ENCODE measurements around the gene ADI1.
A peak's percentile ranks its signal among the peaks of the same experiment; 100 is the strongest.

Gene ADI1

GRCh38 chr2:3483227-3483985 is 35.9 kb downstream of the ADI1 start:
- no peaks in the 10 kb centered on the region for H3K4me1 ChIP-seq (ENCODE audit: insufficient read depth, low read length)
- H3K9ac ChIP-seq (ENCODE audit: low read length) = no peak overlapping the region
- H3K4me3 ChIP-seq (ENCODE audit: low read depth in 1 of 2, low read length in 2 of 2) = peak overlapping the region in 1 of 2 donors; percentile 18
- no peaks in the 10 kb centered on the region for H3K9me3 ChIP-seq (ENCODE audit: low read length)
- peaks cover 12% of the 10 kb centered on the region for H3K36me3 ChIP-seq (ENCODE audit: insufficient read depth, low read length)
- no peaks in the 10 kb centered on the region for H3K27me3 ChIP-seq (ENCODE audit: control insufficient read depth in 1 of 2, insufficient read depth in 2 of 2, low read length in 2 of 2)
- H3K27ac ChIP-seq (ENCODE audit: low read depth, low read length) = no peak overlapping the region

GRCh38 chr2:3482363-3482821 is 36.9 kb downstream of the ADI1 start:
- Histone ChIP-seq H3K4me1 (ENCODE audit: insufficient read depth, low read length) (no peaks in the 10 kb centered on the region), H3K27me3 (ENCODE audit: control insufficient read depth in 1 of 2, insufficient read depth in 2 of 2, low read length in 2 of 2) (no peaks in the 10 kb centered on the region), H3K36me3 (ENCODE audit: insufficient read depth, low read length) (peaks cover 17% of the 10 kb centered on the region), H3K27ac (ENCODE audit: low read depth, low read length) (no peak overlapping the region), H3K9me3 (ENCODE audit: low read length) (no peaks in the 10 kb centered on the region), H3K4me3 (ENCODE audit: low read depth in 1 of 2, low read length in 2 of 2) (no peak overlapping the region), H3K9ac (ENCODE audit: low read length) (no peak overlapping the region)

GRCh38 chr2:3481736-3482362 is 37.5 kb downstream of the ADI1 start:
- no peaks in the 10 kb centered on the region for H3K4me1 ChIP-seq (ENCODE audit: insufficient read depth, low read length)
- H3K9ac ChIP-seq (ENCODE audit: low read length) = no peak overlapping the region
- H3K27ac ChIP-seq (ENCODE audit: low read depth, low read length) = no peak overlapping the region
- H3K9me3 ChIP-seq (ENCODE audit: low read length) = no peaks in the 10 kb centered on the region
- H3K27me3 ChIP-seq (ENCODE audit: control insufficient read depth in 1 of 2, insufficient read depth in 2 of 2, low read length in 2 of 2) = no peaks in the 10 kb centered on the region
- H3K4me3 ChIP-seq (ENCODE audit: low read depth in 1 of 2, low read length in 2 of 2) = no peak overlapping the region
- H3K36me3 ChIP-seq (ENCODE audit: insufficient read depth, low read length) = peaks cover 17% of the 10 kb centered on the region

- Histone ChIP-seq H3K9ac (ENCODE audit: low read length) (no peak overlapping the region), H3K36me3 (ENCODE audit: insufficient read depth, low read length) (peaks cover 24% of the 10 kb centered on the region), H3K4me1 (ENCODE audit: insufficient read depth, low read length) (no peaks in the 10 kb centered on the region), H3K27me3 (ENCODE audit: control insufficient read depth in 1 of 2, insufficient read depth in 2 of 2, low read length in 2 of 2) (no peaks in the 10 kb centered on the region), H3K4me3 (ENCODE audit: low read depth in 1 of 2, low read length in 2 of 2) (no peak overlapping the region), H3K9me3 (ENCODE audit: low read length) (no peaks in the 10 kb centered on the region), H3K27ac (ENCODE audit: low read depth, low read length) (no peak overlapping the region)
These were observed 38.3 kb downstream of the ADI1 start for GRCh38 chr2:3481011-3481400.

- H3K36me3 ChIP-seq (ENCODE audit: insufficient read depth, low read length) = peaks cover 29% of the 10 kb centered on the region
- no peak overlapping the region for H3K4me3 ChIP-seq (ENCODE audit: low read depth in 1 of 2, low read length in 2 of 2)
- H3K27me3 ChIP-seq (ENCODE audit: control insufficient read depth in 1 of 2, insufficient read depth in 2 of 2, low read length in 2 of 2) = no peaks in the 10 kb centered on the region
- H3K9me3 ChIP-seq (ENCODE audit: low read length) = no peaks in the 10 kb centered on the region
- H3K9ac ChIP-seq (ENCODE audit: low read length) = no peak overlapping the region
- no peak overlapping the region for H3K27ac ChIP-seq (ENCODE audit: low read depth, low read length)
- no peaks in the 10 kb centered on the region for H3K4me1 ChIP-seq (ENCODE audit: insufficient read depth, low read length)
These were observed 38.9 kb downstream of the ADI1 start for GRCh38 chr2:3480352-3481010.

GRCh38 chr2:3479430-3480320 is 39.7 kb downstream of the ADI1 start:
- Histone ChIP-seq H3K27me3 (ENCODE audit: control insufficient read depth in 1 of 2, insufficient read depth in 2 of 2, low read length in 2 of 2) (no peaks in the 10 kb centered on the region), H3K27ac (ENCODE audit: low read depth, low read length) (no peak overlapping the region), H3K36me3 (ENCODE audit: insufficient read depth, low read length) (peaks cover 31% of the 10 kb centered on the region), H3K9me3 (ENCODE audit: low read length) (no peaks in the 10 kb centered on the region), H3K9ac (ENCODE audit: low read length) (no peak overlapping the region), H3K4me1 (ENCODE audit: insufficient read depth, low read length) (no peaks in the 10 kb centered on the region), H3K4me3 (ENCODE audit: low read depth in 1 of 2, low read length in 2 of 2) (no peak overlapping the region)

GRCh38 chr2:3478846-3479385 is 40.4 kb downstream of the ADI1 start:
- Histone ChIP-seq H3K27ac (ENCODE audit: low read depth, low read length) (no peak overlapping the region), H3K9ac (ENCODE audit: low read length) (no peak overlapping the region), H3K4me3 (ENCODE audit: low read depth in 1 of 2, low read length in 2 of 2) (no peak overlapping the region), H3K9me3 (ENCODE audit: low read length) (no peaks in the 10 kb centered on the region), H3K4me1 (ENCODE audit: insufficient read depth, low read length) (no peaks in the 10 kb centered on the region), H3K36me3 (ENCODE audit: insufficient read depth, low read length) (peaks cover 38% of the 10 kb centered on the region), H3K27me3 (ENCODE audit: control insufficient read depth in 1 of 2, insufficient read depth in 2 of 2, low read length in 2 of 2) (no peaks in the 10 kb centered on the region)

DNA sequence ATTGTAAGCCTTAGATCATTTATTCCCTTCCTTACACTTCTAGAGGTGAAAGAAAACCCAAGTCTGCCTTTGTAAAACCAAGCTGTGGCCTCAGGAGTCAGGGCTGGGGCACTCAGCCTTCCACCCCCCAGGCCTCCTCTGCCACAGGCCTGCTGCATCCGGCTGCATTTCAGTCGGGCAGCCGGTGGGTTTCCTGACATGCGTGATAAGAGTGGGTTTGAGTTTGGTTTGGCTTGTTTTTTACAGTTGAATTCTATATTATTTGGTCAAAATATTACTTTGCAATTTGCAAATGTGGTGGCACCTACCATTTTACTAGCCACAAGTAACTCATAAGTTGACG is 42.4 kb downstream of the ADI1 start:
- no peaks in the 10 kb centered on the region for H3K4me1 ChIP-seq (ENCODE audit: insufficient read depth, low read length)
- H3K9ac ChIP-seq (ENCODE audit: low read length) = no peak overlapping the region
- H3K27me3 ChIP-seq (ENCODE audit: control insufficient read depth in 1 of 2, insufficient read depth in 2 of 2, low read length in 2 of 2) = no peaks in the 10 kb centered on the region
- no peak overlapping the region for H3K4me3 ChIP-seq (ENCODE audit: low read depth in 1 of 2, low read length in 2 of 2)
- peaks cover 50% of the 10 kb centered on the region for H3K36me3 ChIP-seq (ENCODE audit: insufficient read depth, low read length)
- H3K27ac ChIP-seq (ENCODE audit: low read depth, low read length) = no peak overlapping the region
- no peaks in the 10 kb centered on the region for H3K9me3 ChIP-seq (ENCODE audit: low read length)

GRCh38 chr2:3476321-3476984 is 42.9 kb downstream of the ADI1 start:
- Histone ChIP-seq H3K27me3 (ENCODE audit: control insufficient read depth in 1 of 2, insufficient read depth in 2 of 2, low read length in 2 of 2) (no peaks in the 10 kb centered on the region), H3K9ac (ENCODE audit: low read length) (no peak overlapping the region), H3K27ac (ENCODE audit: low read depth, low read length) (no peak overlapping the region), H3K4me1 (ENCODE audit: insufficient read depth, low read length) (peaks cover under 1% of the 10 kb centered on the region), H3K36me3 (ENCODE audit: insufficient read depth, low read length) (peaks cover 56% of the 10 kb centered on the region), H3K4me3 (ENCODE audit: low read depth in 1 of 2, low read length in 2 of 2) (no peak overlapping the region), H3K9me3 (ENCODE audit: low read length) (no peaks in the 10 kb centered on the region)

DNA sequence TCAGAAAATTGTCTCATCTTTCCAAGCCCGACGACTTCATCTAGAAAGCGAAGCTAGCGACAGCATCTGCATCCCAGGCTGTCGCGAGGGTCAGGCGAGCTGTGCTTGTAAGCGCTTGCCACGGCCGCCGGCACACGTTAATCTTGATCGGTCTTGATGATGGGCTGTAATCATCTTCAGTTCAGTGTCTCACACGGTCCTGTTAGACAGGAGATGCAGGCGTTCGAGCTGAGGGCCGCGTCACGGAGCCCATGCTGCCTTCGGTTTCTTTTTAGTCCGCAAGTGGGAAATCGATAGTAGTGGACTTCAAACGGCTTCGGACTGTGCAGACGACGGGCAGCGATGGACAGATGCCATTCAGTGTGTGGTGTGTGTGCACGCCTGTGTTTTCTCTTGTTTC is 43.6 kb downstream of the ADI1 start:
- no peaks in the 10 kb centered on the region for H3K27me3 ChIP-seq (ENCODE audit: control insufficient read depth in 1 of 2, insufficient read depth in 2 of 2, low read length in 2 of 2)
- H3K27ac ChIP-seq (ENCODE audit: low read depth, low read length) = no peak overlapping the region
- H3K4me1 ChIP-seq (ENCODE audit: insufficient read depth, low read length) = peaks cover 7% of the 10 kb centered on the region
- no peak overlapping the region for H3K4me3 ChIP-seq (ENCODE audit: low read depth in 1 of 2, low read length in 2 of 2)
- no peak overlapping the region for H3K9ac ChIP-seq (ENCODE audit: low read length)
- peaks cover 59% of the 10 kb centered on the region for H3K36me3 ChIP-seq (ENCODE audit: insufficient read depth, low read length)
- no peaks in the 10 kb centered on the region for H3K9me3 ChIP-seq (ENCODE audit: low read length)
